WTC11 (cell line): ENCODE data around the gene MAPT. TPM values are rescaled to one million over a fixed set of nuclear protein-coding genes. Genes with fewer than 3 reads are reported as not detected.

ENCODE experiments used
- ATAC-seq: fragments of 200-7000 bp; cut with Tn5 transposase; 2 replicates; pipeline ENCODE4 v1.10.0; 2021; ENCODE audit warnings: mild to moderate bottlenecking, moderate library complexity
- CTCF ChIA-PET: fragments of 300-600 bp; sonication (Branson Sonifier 250); formaldehyde crosslinking; loops from one replicate; lab custom pipeline; 2021; ENCODE audit warnings: antibody characterized with exemption; lab: Charles Lee
- POLR2A ChIA-PET: fragments of 350-600 bp; sonication (Branson Sonifier 250); formaldehyde crosslinking; loops from one replicate; lab custom pipeline; 2021; ENCODE audit warnings: antibody characterized with exemption; lab: Charles Lee
- DNase-seq: peaks from one replicate; pipeline ENCODE4 v3.0.0; 2021; ENCODE audit warnings: low spot score
- H3K27ac Mint-ChIP-seq: 2 replicates; pipeline ENCODE4 v1.8.0; 2021; ENCODE audit warnings: mixed read lengths
- H3K27me3 Mint-ChIP-seq: 2 replicates; pipeline ENCODE4 v1.8.0; 2021; ENCODE audit warnings: low read depth, mild to moderate bottlenecking, moderate library complexity, mixed read lengths
- H3K36me3 Mint-ChIP-seq: 2 replicates; pipeline ENCODE4 v1.8.0; 2021; ENCODE audit warnings: mixed read lengths
- H3K4me1 Mint-ChIP-seq: 2 replicates; pipeline ENCODE4 v1.8.0; 2022; ENCODE audit warnings: mixed read lengths
- H3K4me3 Mint-ChIP-seq: 2 replicates; pipeline ENCODE4 v1.8.0; 2021; ENCODE audit warnings: mild to moderate bottlenecking, moderate library complexity, mixed read lengths
- H3K9me3 Mint-ChIP-seq: 2 replicates; pipeline ENCODE4 v1.8.0; 2021; ENCODE audit warnings: mixed read lengths
- ATF1 ChIP-seq: sonication (generic); formaldehyde crosslinking; IDR thresholded peaks from 2 replicates; pipeline ENCODE4 v1.8.1; 2023; ENCODE audit warnings: mild to moderate bottlenecking, moderate library complexity, missing genetic modification reagents
- ATF3 ChIP-seq: sonication (generic); formaldehyde crosslinking; conservative IDR thresholded peaks from 2 replicates; pipeline ENCODE4 v1.8.1; 2022; ENCODE audit warnings: mild to moderate bottlenecking, missing genetic modification reagents
- E2F5 ChIP-seq: sonication (generic); formaldehyde crosslinking; IDR thresholded peaks from 2 replicates; pipeline ENCODE4 v1.8.1; 2022; ENCODE audit warnings: mild to moderate bottlenecking, moderate library complexity, missing genetic modification reagents
- ELF4 ChIP-seq: sonication (generic); formaldehyde crosslinking; IDR thresholded peaks from 2 replicates; pipeline ENCODE4 v1.8.1; 2022; ENCODE audit warnings: low read depth, mild to moderate bottlenecking, moderate library complexity, missing genetic modification reagents
- ERG ChIP-seq: fragments of 250-450 bp; sonication (Bioruptor Pico); IDR thresholded peaks from 2 replicates; pipeline ENCODE4 v1.8.0; 2021; ENCODE audit warnings: mild to moderate bottlenecking
- ESRRA ChIP-seq: sonication (generic); formaldehyde crosslinking; IDR thresholded peaks from 2 replicates; pipeline ENCODE4 v1.8.1; 2022; ENCODE audit warnings: mild to moderate bottlenecking, missing genetic modification reagents, borderline replicate concordance
- FOXK1 ChIP-seq: sonication (generic); formaldehyde crosslinking; IDR thresholded peaks from 2 replicates; pipeline ENCODE4 v1.8.0; 2022; ENCODE audit warnings: mild to moderate bottlenecking, moderate library complexity, missing genetic modification reagents
- FOXP1 ChIP-seq: sonication (generic); formaldehyde crosslinking; IDR thresholded peaks from 2 replicates; pipeline ENCODE4 v1.8.0; 2022; ENCODE audit warnings: missing genetic modification reagents, mild to moderate bottlenecking, moderate library complexity, borderline replicate concordance
- IRF1 ChIP-seq: sonication (generic); formaldehyde crosslinking; IDR thresholded peaks from 2 replicates; pipeline ENCODE4 v1.8.0; 2023; ENCODE audit warnings: missing genetic modification reagents
- RELA ChIP-seq: sonication (generic); formaldehyde crosslinking; IDR thresholded peaks from 2 replicates; pipeline ENCODE4 v1.8.1; 2022; ENCODE audit warnings: missing genetic modification reagents, mild to moderate bottlenecking, borderline replicate concordance
- RORB ChIP-seq: fragments of 250-450 bp; sonication (Bioruptor Pico); IDR thresholded peaks from 2 replicates; pipeline ENCODE4 v1.9.0; 2021; ENCODE audit warnings: mild to moderate bottlenecking
- SMAD3 ChIP-seq: sonication (generic); formaldehyde crosslinking; IDR thresholded peaks from 2 replicates; pipeline ENCODE4 v1.8.0; 2022; ENCODE audit warnings: missing genetic modification reagents, mild to moderate bottlenecking, borderline replicate concordance
- STAT6 ChIP-seq: sonication (generic); formaldehyde crosslinking; conservative IDR thresholded peaks from 2 replicates; pipeline ENCODE4 v1.8.1; 2023; ENCODE audit warnings: mild to moderate bottlenecking, low read depth, missing genetic modification reagents, moderate library complexity
- TCF7 ChIP-seq: sonication (generic); formaldehyde crosslinking; IDR thresholded peaks from 2 replicates; pipeline ENCODE4 v1.8.0; 2022; ENCODE audit warnings: mild to moderate bottlenecking, low read depth, missing genetic modification reagents, moderate library complexity
- TEAD4 ChIP-seq: sonication (generic); formaldehyde crosslinking; IDR thresholded peaks from 2 replicates; pipeline ENCODE4 v1.8.0; 2022; ENCODE audit warnings: mild to moderate bottlenecking, missing genetic modification reagents
- ZBTB43 ChIP-seq: sonication (generic); formaldehyde crosslinking; IDR thresholded peaks from 2 replicates; pipeline ENCODE4 v1.8.1; 2023; ENCODE audit warnings: mild to moderate bottlenecking, missing genetic modification reagents
- ZNF138 ChIP-seq: sonication (generic); formaldehyde crosslinking; conservative IDR thresholded peaks from 2 replicates; pipeline ENCODE4 v1.8.1; 2022; ENCODE audit warnings: mild to moderate bottlenecking, moderate library complexity, missing genetic modification reagents
- ZNF232 ChIP-seq: sonication (generic); formaldehyde crosslinking; IDR thresholded peaks from 2 replicates; pipeline ENCODE4 v1.8.0; 2022; ENCODE audit warnings: mild to moderate bottlenecking, missing genetic modification reagents
- ZNF416 ChIP-seq: fragments of 250-450 bp; sonication (Bioruptor Pico); IDR thresholded peaks from 2 replicates; pipeline ENCODE4 v1.9.0; 2021; ENCODE audit warnings: mild to moderate bottlenecking, inconsistent platforms
- ZNF425 ChIP-seq: fragments of 250-450 bp; sonication (Bioruptor Pico); conservative IDR thresholded peaks from 2 replicates; pipeline ENCODE4 v1.9.0; 2021; ENCODE audit warnings: mild to moderate bottlenecking
- total RNA-seq: library from RNA; stranded (reverse); gene quantifications from 3 replicates; pipeline ENCODE4 v1.2.3, GENCODE V29; 2021

Gene MAPT
- total RNA-seq, 1 experiment from 2014 or later, result 2.2 TPM

GRCh38 chr17:45850468-45850867, 43.9 kb upstream of the MAPT start:
- Mint-ChIP-seq H3K4me3 (no peak overlapping the region), H3K27ac (no peak overlapping the region), H3K4me1 (no peaks in the 10 kb centered on the region), H3K27me3 (peaks cover 5% of the 10 kb centered on the region; the same call in 1 of the 2 replicates), H3K9me3 (peaks cover 6% of the 10 kb centered on the region), H3K36me3 (no peaks in the 10 kb centered on the region)
- ATAC-seq (no peak), DNase-seq (no peak)
- ChIA-PET POLR2A (interaction anchor here (0.6 kb wide), 1 partner anchor 196 kb away, joined by 3 read pairs; no protein-coding TSS in a partner anchor), CTCF (interaction anchor here (1.0 to 2.4 kb wide), 5 partner anchors 19 to 210 kb away, joined by 6 to 17 read pairs (median 12); partner anchors contain the start of gene CRHR1)
- no peak for TF ChIP-seq ESRRA (CRISPR knock-in tag)
- no peak for TF ChIP-seq ATF3 (CRISPR knock-in tag)
- no peak for TF ChIP-seq ERG
- no peak for TF ChIP-seq STAT6 (CRISPR knock-in tag)
- no peak for TF ChIP-seq ZNF232 (CRISPR knock-in tag)
- no peak for TF ChIP-seq ZNF138 (CRISPR knock-in tag)
- TF ChIP-seq ZNF416, result no peak
- no peak for TF ChIP-seq RORB
- no peak for TF ChIP-seq RELA
- TF ChIP-seq E2F5 (CRISPR knock-in tag), result no peak
- TF ChIP-seq IRF1 (CRISPR knock-in tag), result no peak
- TF ChIP-seq ELF4, result no peak
- TF ChIP-seq FOXK1, result no peak
- no peak for TF ChIP-seq ZBTB43 (CRISPR knock-in tag)
- no peak for TF ChIP-seq ATF1 (CRISPR knock-in tag)

- ATAC-seq (no peak), DNase-seq (no peak)
- H3K9me3 Mint-ChIP-seq, result peaks cover 6% of the 10 kb centered on the region
- no peak overlapping the region for H3K4me3 Mint-ChIP-seq
- POLR2A ChIA-PET, result interaction anchor here (0.6 kb wide), 1 partner anchor 197 kb away, joined by 3 read pairs; no protein-coding TSS in a partner anchor
- no peaks in the 10 kb centered on the region for H3K4me1 Mint-ChIP-seq
- TF ChIP-seq TEAD4 (CRISPR knock-in tag) (no peak), FOXP1 (CRISPR knock-in tag) (no peak), ZNF425 (CRISPR knock-in tag) (no peak), SMAD3 (CRISPR knock-in tag) (no peak), TCF7 (CRISPR knock-in tag) (no peak)
- H3K36me3 Mint-ChIP-seq, result no peaks in the 10 kb centered on the region
- no peak overlapping the region for H3K27ac Mint-ChIP-seq
- H3K27me3 Mint-ChIP-seq, result peaks cover 5% of the 10 kb centered on the region
- CTCF ChIA-PET, result interaction anchor here (0.8 to 2.8 kb wide), 12 partner anchors 10 to 211 kb away, joined by 3 to 23 read pairs (median 8); partner anchors contain the start of gene CRHR1
Measured at GRCh38 chr17:45851022-45851421, 43.3 kb upstream of the MAPT start.
